Lung microvascular endothelial cell (primary cell): ENCODE data around the gene IKZF2. TPM values are rescaled to one million over a fixed set of nuclear protein-coding genes. Genes with fewer than 3 reads are reported as not detected.

ENCODE experiments used
- DNase-seq, 2 donors: peaks; one replicate each; pipeline versions ENCODE4 v3.0.0 to v3.0.0-alpha.2; 2010; ENCODE audit warnings: low read depth in 2 of 2
- total RNA-seq: library from RNA; depleted of rRNA; stranded (reverse); fragments of >200 nt; gene quantifications from 2 replicates; pipeline ENCODE4 v1.2.1, GENCODE V29; 2014

Gene IKZF2
- total RNA-seq, 1 donor from 2014 or later = 1.4 TPM

DNA sequence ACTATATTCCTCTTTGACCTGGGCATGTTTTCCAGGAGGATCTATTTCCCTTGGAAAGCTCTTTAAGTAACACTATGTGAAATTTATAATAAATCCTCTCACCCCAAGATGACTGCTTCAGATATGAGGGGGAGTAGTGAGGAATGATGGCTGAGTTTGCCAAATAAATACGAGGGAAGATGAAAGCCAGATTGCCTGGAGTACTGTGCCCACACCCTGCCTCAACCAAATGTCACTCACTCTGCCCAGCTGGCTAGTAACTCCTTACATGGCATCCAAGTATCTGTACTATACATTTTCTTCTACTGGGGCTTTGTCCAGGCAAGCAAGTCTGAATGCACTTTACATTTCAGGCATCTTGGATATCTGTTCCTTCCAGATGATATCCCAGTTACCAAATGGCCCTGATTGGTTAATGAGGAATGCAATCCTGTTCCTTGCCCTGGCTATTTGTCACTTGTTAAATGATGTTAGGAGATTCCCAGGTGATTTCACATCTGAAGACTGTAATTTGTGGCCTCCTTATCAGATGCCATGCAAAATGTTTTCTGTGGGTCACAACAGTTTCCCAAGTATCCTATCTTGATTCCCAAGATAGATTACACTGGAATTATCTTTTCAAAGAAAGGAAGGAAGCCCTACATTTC lies 191.8 kb downstream of the IKZF2 start:
- no peak for DNase-seq

DNA sequence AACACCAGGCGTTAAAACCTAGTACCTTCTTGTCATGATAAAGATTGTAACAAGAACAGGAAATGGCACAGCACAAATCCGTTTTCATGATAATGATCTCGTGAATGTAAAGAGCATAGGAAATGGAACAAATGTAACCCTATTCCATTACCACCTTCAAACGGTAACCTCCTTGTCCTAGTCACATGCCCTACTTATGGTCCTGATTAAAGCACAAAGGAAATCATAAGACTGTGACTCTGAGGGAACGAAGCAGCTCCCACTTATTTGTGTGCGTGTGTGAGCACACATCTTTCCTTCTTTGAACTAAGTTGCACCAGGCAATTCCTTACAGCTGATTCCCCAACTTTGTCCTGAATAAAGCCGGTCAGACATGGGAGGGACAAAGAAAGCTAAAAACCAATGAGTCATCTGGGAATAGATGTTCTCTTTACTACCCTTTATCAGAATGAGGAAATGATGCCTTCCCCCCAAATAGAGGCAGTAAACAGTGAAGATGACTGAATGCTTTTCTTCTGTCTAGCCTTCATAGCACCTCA lies 192.6 kb downstream of the IKZF2 start:
- peak in 1 of 2 donors; percentile 43 for DNase-seq

GRCh38 chr2:212958133-212958532 lies 193.3 kb downstream of the IKZF2 start:
- DNase-seq = no peak

GRCh38 chr2:212957624-212958023 lies 193.8 kb downstream of the IKZF2 start:
- no peak for DNase-seq

DNA sequence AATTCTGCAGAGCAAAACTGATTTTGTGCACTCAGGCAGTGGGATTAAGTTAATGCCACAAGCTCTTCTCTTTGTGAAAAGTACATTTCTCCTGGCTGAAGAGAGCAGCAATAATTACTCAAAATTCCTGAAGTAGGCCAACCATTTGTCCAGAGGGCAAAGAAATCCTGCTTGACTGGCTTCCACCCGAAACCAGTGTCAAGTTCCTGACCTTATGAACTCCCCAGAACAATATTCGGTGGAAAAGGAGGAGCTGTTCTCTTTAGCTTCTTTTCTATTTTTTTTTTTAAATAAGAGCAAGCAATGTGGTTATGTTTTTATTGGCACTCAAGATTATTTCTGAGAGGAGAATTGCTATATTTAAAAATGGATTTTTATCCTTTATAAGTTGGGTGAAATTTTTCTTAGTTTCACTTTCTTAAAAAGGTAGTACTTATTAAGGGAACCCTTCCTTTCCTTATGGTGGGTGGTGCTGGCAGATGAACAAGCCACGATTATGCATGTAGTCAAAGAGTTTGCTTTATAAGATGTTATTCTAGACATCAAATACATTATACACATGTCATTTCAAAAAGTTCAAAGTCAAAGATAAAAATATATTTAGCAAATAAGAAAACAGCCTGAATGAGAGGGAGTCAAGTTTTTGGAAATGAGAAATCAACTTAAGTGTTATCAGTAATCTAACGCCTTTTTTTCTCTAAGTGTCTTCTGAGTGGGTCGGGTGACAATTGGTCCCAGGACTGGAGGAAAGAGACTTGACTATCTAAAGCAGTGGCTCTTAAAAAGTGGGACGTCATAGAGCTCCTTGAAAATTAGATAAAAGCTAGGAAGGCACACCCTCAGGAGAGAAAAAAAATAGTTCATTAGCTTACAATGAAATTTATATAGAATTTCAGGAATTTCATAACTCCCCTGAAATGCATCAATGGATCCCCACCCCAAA lies 194.5 kb downstream of the IKZF2 start:
- no peak for DNase-seq

DNA sequence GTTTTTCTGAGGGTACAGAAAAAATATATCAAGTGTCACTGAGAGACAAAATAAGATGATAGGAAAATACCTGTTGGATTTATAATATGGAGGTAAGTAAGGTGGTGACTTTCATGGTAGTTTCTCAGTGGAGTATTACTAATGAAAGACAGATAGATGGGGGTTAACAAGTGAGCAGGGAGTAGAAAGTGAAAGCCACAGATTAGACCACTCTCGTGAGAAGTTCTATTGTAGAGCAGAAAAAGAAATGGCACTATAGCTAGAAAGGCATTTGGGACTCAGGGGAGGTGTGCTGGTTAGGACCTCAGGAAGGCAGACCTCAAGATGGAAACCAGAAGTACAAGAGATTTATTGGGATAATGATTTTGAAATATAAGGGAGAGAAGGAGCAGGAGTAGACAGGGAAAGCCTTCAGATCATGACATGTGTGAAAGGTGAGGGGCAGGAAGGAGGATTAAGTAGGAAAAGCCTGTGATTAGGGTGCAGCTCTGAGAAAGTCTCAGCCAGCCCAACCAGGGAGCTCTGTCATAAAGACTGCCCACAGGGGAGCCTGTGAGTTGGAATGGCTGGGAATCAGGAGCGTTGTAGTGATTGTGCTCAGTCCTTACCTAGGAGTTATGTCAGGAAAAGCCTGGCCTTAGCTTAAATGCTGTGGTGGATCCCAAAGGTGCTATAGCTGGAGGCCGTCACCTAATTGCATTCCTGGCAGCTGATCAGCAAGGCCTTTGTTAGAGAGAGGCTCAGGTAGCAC lies 198.1 kb downstream of the IKZF2 start:
- no peak for DNase-seq

- no peak for DNase-seq
Observed at GRCh38 chr2:212949786-212950185, 201.6 kb downstream of the IKZF2 start.

Other genes with a start within 250 kb of the IKZF2 start
- gene SPAG16, start 132.9 kb upstream of the IKZF2 start, total RNA-seq = 9.1 and 9.4 TPM in 2 replicates